GM12891 (cell line): ENCODE data around the gene OR14K1. TPM values are rescaled to one million over a fixed set of nuclear protein-coding genes. Genes with fewer than 3 reads are reported as not detected.
"Not testable (repeated sequence)": the region's sequence is repeated elsewhere in the genome, so short reads cannot be mapped to it uniquely, and the experiment has no call there.

ENCODE experiments used
- DNase-seq: peaks from one replicate; pipeline ENCODE4 v3.0.0; 2011; ENCODE audit warnings: low spot score; ENCODE audit not compliant: insufficient read length
- FAIRE-seq: peaks from 2 replicates; lab custom pipeline; 2011; peaks lifted over from hg19 to GRCh38; lab: Jason Lieb, UNC
- PAX5 ChIP-seq: IDR thresholded peaks from 2 replicates; pipeline ENCODE4 v1.6.1; 2011; ENCODE audit warnings: low read length, moderate library complexity, mild to moderate bottlenecking; ENCODE audit not compliant: insufficient read depth, severe bottlenecking
- POLR2A ChIP-seq: IDR thresholded peaks from 2 replicates; pipeline ENCODE4 v1.6.1; 2011; ENCODE audit warnings: low read depth, low read length, control low read depth
- POLR2AphosphoS5 ChIP-seq: IDR thresholded peaks from 2 replicates; pipeline ENCODE4 v1.6.1; 2011; ENCODE audit warnings: low read depth, low read length, control low read depth
- POU2F2 ChIP-seq: IDR thresholded peaks from 2 replicates; pipeline ENCODE4 v1.6.1; 2011; ENCODE audit warnings: low read depth, mild to moderate bottlenecking, control low read depth, low read length, moderate library complexity
- SPI1 ChIP-seq: IDR thresholded peaks from 2 replicates; pipeline ENCODE4 v1.6.1; 2011; ENCODE audit warnings: low read depth, low read length, control low read depth
- TAF1 ChIP-seq: IDR thresholded peaks from 2 replicates; pipeline ENCODE4 v1.6.1; 2011; ENCODE audit warnings: low read depth, low read length, control low read depth
- polyA plus RNA-seq: library from polyadenylated mRNA; unstranded; fragments of >200 nt; gene quantifications from one replicate; pipeline ENCODE4 v1.2.1, GENCODE V29; 2012; ENCODE audit warnings: low read depth, missing spikeins, inconsistent platforms; ENCODE audit not compliant: missing spikeins

The OR14K1 gene, protein sequence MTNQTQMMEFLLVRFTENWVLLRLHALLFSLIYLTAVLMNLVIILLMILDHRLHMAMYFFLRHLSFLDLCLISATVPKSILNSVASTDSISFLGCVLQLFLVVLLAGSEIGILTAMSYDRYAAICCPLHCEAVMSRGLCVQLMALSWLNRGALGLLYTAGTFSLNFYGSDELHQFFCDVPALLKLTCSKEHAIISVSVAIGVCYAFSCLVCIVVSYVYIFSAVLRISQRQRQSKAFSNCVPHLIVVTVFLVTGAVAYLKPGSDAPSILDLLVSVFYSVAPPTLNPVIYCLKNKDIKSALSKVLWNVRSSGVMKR
- not detected for polyA plus RNA-seq

GRCh38 chr1:247738315-247738714, at the start of gene OR14K1:
TSS of gene OR14K1 (plus strand) at chr1:247738615. CDS start at chr1:247738615, 0 bp downstream.
- no peak for TF ChIP-seq TAF1
- no peak for TF ChIP-seq POLR2AphosphoS5
- no peak for TF ChIP-seq POLR2A
- TF ChIP-seq POU2F2, result no peak
- no peak for TF ChIP-seq PAX5
- TF ChIP-seq SPI1, result no peak

DNA sequence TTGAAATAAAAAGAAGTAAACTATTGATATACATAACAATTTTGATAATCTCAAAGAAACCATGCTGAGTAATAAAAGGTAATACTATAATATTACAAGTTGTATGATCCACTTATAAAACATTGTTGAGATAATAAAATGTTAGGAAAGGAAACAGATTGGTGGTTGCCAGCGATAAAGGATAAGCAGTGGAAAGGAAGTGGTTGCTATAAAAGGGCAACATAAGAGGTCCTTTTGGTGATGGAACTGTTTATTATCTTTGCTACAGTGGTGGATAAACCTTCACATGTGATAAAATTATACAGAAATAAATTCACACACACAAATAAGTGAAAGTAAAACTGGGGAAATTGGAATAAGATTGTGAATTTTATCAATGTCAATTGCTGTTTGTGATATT, 37.1 kb upstream of the OR14K1 start:
- no peak for FAIRE-seq
- TF ChIP-seq POU2F2, result no peak
- DNase-seq, result no peak

More at GRCh38 chr1:247738315-247738714, at the start of gene OR14K1:
- FAIRE-seq, result no peak
- DNase-seq, result no peak

- FAIRE-seq, DNase-seq: not testable (repeated sequence)
These were observed 27.7 kb upstream of the OR14K1 start for GRCh38 chr1:247710681-247711080.

- DNase-seq (no peak), FAIRE-seq (no peak)
- TF ChIP-seq PAX5, result no peak
- TF ChIP-seq POLR2AphosphoS5, result no peak
- TF ChIP-seq POU2F2, result no peak
- no peak for TF ChIP-seq SPI1
- TF ChIP-seq POLR2A, result no peak
- no peak for TF ChIP-seq TAF1
These were observed 24.7 kb upstream of the OR14K1 start for GRCh38 chr1:247713753-247714152.

- TF ChIP-seq POU2F2, result no peak
- no peak for TF ChIP-seq TAF1
- no peak for TF ChIP-seq PAX5
- no peak for TF ChIP-seq POLR2A
- no peak for TF ChIP-seq SPI1
- no peak for TF ChIP-seq POLR2AphosphoS5
- FAIRE-seq (no peak), DNase-seq (no peak)
These were observed 21.9 kb upstream of the OR14K1 start, which contains the start of gene OR6F1 for GRCh38 chr1:247716546-247716945. TSS of gene OR6F1 (minus strand) at chr1:247716646. CDS start at chr1:247712755, 3,891 bp downstream.

- TF ChIP-seq POLR2AphosphoS5, result no peak
- no peak for TF ChIP-seq SPI1
- no peak for TF ChIP-seq PAX5
- TF ChIP-seq TAF1, result no peak
- DNase-seq (no peak), FAIRE-seq (no peak)
These were observed 17.2 kb upstream of the OR14K1 start for GRCh38 chr1:247721222-247721621.

GRCh38 chr1:247740721-247741120, 2.3 kb downstream of the OR14K1 start:
- FAIRE-seq, result no peak

DNA sequence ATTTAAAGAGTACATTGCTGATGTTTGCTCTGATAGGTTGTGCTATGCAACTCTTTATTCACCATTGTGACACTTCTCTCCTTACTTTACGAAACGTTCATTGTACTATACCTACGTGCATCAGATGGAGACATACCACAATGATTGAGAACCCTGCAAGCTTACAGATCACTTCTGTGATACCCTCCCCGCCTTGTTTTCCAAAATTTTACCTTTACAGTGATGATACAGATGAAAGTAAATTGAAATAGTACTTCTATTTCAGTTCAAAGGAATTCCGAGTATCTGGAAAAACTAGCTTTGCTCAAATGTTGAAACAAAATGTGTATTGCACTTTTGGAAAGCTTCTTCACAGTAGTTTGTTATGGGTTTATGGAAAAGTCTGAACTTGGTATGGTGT, 3.3 kb downstream of the OR14K1 start:
- no peak for TF ChIP-seq POLR2AphosphoS5
- no peak for TF ChIP-seq POLR2A
- DNase-seq (no peak), FAIRE-seq (no peak)

More at GRCh38 chr1:247740721-247741120, 2.3 kb downstream of the OR14K1 start:
- no peak for DNase-seq
- no peak for TF ChIP-seq PAX5
- TF ChIP-seq POLR2A, result no peak
- no peak for TF ChIP-seq POU2F2
- TF ChIP-seq SPI1, result no peak
- TF ChIP-seq POLR2AphosphoS5, result no peak
- no peak for TF ChIP-seq TAF1

DNA sequence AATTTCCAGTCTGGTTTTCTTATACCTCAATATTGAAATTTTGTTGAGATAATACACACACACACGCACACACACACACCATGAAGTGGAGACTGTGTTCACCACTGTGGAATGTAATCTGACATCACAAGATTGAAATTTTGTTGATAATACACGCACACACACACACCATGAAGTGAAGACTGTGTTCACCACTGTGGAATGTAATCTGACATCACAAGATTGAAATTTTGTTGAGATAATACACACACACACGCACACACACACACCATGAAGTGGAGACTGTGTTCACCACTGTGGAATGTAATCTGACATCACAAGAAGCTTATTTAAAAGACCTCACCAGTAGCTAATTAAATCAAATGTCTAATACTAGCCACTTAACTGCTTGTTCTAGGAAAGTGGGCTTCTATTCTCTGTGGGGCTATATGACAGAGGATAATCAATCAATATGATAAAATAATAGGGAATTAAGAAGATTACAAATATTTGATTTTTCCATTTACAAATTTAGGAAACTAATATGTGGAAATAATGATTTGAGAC, 3.9 kb downstream of the OR14K1 start:
- FAIRE-seq, DNase-seq: not testable (repeated sequence)

- no peak for TF ChIP-seq POU2F2
- no peak for TF ChIP-seq POLR2AphosphoS5
- TF ChIP-seq SPI1, result no peak
- no peak for TF ChIP-seq POLR2A
- no peak for TF ChIP-seq TAF1
- TF ChIP-seq PAX5, result no peak
- FAIRE-seq, result no peak
- no peak for DNase-seq
These were observed 8.0 kb downstream of the OR14K1 start for GRCh38 chr1:247746391-247746935.

DNA sequence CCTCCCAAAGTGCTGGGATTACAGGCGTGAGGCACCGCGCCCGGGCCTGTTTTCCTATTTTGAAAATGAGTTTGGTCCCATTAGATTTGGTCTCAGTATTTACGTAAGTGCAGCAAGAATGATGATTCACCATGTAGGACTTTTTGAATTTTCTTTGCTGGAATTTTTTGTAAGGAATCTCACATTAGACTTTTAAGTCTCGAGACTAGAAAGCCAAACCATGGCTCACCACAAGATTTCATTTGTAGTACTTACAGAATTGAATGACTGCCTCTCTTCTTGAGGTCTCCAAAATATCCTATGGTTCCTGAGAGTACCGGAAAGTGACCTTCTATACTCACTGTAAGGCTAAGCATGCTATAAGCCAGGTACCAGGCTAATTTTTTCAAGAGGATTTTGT, 9.2 kb downstream of the OR14K1 start:
- no peak for FAIRE-seq
- DNase-seq, result no peak
- no peak for TF ChIP-seq POLR2A
- no peak for TF ChIP-seq POU2F2
- no peak for TF ChIP-seq SPI1
- TF ChIP-seq TAF1, result no peak
- TF ChIP-seq PAX5, result no peak
- no peak for TF ChIP-seq POLR2AphosphoS5
